KOPT-K1 (cell line): Measurements from ENCODE around the gene AOAH.

ENCODE experiments used
- H3K27ac ChIP-seq: fragments of 200-600 bp; sonication (generic); 2 replicates; pipeline ENCODE4 v1.5.1; 2016; ENCODE audit warnings: antibody characterized with exemption, mild to moderate bottlenecking, low read depth, low read length; ENCODE audit not compliant: poor library complexity, severe bottlenecking
- H3K36me3 ChIP-seq: fragments of 200-600 bp; sonication (generic); 2 replicates; pipeline ENCODE4 v1.5.1; 2017; ENCODE audit warnings: antibody characterized with exemption, mild to moderate bottlenecking, low read length, moderate library complexity; ENCODE audit not compliant: insufficient read depth
- H3K9me3 ChIP-seq: fragments of 200-600 bp; sonication (generic); 2 replicates; pipeline ENCODE4 v1.5.1; 2017; ENCODE audit warnings: antibody characterized with exemption, low read length, mild to moderate bottlenecking; ENCODE audit not compliant: insufficient read depth, poor library complexity, severe bottlenecking

Gene AOAH, protein sequence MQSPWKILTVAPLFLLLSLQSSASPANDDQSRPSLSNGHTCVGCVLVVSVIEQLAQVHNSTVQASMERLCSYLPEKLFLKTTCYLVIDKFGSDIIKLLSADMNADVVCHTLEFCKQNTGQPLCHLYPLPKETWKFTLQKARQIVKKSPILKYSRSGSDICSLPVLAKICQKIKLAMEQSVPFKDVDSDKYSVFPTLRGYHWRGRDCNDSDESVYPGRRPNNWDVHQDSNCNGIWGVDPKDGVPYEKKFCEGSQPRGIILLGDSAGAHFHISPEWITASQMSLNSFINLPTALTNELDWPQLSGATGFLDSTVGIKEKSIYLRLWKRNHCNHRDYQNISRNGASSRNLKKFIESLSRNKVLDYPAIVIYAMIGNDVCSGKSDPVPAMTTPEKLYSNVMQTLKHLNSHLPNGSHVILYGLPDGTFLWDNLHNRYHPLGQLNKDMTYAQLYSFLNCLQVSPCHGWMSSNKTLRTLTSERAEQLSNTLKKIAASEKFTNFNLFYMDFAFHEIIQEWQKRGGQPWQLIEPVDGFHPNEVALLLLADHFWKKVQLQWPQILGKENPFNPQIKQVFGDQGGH

DNA sequence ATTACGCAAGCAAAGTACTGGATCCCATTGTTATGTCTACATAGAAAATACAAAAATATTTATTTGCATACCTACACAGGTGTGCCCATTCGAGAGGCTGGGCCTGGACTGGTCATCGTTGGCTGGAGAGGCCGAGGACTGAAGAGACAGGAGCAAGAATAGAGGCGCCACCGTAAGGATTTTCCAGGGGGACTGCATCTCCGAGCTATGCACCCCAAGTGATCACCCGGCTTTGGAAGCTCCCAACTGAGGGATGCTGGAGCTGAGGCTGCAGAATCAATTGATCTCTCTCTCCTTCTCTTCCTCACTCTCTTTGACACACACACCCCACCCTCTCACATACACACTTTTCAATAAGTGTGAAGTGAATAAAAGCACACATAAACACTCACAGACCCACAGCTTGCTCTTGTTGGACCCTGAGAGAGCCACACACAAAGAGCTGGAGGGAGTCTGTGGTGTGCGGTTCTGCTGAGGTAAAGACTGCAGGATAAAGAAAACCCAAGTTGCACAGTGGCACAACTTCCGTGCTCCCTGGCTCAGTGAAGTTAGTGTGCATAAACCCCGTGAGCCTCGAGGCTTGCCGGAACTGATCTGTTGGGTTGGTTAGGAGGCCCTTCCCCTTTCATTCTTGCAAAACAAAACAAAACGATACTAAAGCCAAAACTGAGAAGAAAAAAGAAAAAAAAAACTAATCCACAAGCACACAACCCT, at the start of gene AOAH:
TSS of gene AOAH (minus strand) at position 544 of the 714 bp plus-strand sequence. CDS start at position 198, 346 bp downstream.
- H3K27ac ChIP-seq = peak within 1 kb of the TSS; percentile 72
- no peaks in the 10 kb centered on the region for H3K9me3 ChIP-seq
- H3K36me3 ChIP-seq = no peaks in the 10 kb centered on the region

DNA sequence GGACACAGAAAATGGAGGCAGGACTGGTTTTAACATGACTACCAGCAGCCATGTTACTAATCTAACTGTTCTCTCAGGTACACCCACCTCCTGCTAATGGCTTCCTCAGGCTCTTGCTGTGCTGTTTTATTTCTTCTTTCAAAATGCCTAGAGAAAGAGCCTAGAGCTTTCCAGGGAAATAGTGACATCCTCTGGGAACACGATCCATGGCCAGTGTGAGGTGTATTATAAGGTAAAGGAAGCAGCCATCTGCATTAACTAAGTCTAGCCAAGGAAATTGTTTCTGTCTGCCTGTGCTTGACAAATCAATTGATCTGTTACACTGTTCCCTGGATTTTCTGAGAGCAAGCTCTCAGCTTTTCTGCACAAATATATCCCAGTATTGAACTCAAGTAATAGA, 42.2 kb upstream of the AOAH start:
- no peaks in the 10 kb centered on the region for H3K36me3 ChIP-seq

DNA sequence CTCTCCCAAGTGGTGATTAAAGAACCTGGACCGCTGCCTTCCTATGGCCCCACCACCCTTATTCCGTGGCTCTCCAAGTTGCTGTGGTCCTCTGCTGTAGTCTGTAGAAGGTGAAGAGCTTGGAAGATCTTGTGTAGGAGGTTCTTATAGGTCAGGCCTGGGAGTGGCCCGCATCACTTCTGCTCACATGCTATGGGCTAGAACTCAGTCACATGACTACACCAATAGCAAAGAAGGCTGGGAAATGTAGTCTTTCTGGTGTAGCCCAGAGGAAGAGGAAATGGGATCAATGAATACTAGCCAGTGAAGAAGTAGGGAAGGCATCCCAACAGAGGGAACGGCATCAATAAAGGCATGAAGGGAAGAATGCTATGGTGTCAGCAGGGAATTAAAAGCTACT, 41.3 kb upstream of the AOAH start:
- no peaks in the 10 kb centered on the region for H3K9me3 ChIP-seq
- no peaks in the 10 kb centered on the region for H3K36me3 ChIP-seq
- H3K27ac ChIP-seq = no peak overlapping the region

More for the DNA sequence above, 42.2 kb upstream of the AOAH start:
- H3K27ac ChIP-seq = no peak overlapping the region
- H3K9me3 ChIP-seq = no peaks in the 10 kb centered on the region

DNA sequence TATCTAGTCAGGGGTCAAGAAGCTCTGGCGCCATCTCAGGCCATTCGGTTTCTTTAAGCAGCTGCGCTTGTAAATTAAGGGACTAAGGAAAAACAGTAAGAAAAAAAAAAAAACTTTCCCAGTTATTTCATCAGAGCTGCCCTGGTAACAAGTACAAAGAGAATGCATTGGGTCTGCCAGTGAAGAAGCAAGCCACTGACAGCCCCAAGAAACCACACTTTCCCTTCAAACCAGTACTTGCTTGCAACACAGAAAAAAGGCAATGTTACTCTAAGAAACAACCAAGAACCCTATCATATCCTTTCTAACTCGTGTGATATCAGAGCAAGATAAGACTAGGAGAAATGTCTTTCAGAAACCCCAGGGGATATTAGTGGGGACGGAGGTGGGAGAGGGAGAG, 40.6 kb upstream of the AOAH start:
- H3K27ac ChIP-seq = no peak overlapping the region
- H3K36me3 ChIP-seq = no peaks in the 10 kb centered on the region
- H3K9me3 ChIP-seq = no peaks in the 10 kb centered on the region

DNA sequence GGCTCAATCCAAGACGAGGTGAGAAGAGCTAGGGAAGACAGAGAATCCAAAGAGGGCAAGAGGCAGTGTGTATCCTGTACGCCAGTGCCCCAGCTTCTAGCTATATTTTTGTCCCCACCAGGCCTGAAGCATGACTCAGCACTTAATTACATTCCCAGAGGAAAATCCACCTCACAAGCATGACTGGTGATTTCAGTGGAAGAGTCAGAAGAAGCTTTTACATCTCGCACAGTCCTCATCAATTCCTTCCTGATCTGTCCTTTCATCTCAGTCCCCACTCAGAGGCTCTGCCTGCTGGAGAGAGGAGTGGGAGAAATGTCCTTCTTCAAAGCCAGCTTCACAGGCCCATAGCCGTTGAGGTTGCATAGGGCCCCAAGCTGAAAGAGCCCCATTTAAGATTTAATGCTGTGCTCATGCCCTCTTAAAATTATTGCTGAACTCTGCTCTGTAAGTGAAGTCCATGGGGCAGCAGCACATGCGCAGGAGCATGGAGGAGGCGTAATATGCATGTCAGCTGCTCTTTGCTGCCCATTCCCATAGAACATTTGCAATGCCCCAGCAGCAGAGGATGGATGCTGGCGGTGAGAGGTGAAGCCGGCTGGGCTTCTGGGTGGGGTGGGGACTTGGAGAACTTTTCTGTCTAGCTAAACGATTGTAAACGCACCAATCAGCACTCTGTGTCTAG, 39.0 kb upstream of the AOAH start:
- Histone ChIP-seq H3K36me3 (no peaks in the 10 kb centered on the region), H3K9me3 (no peaks in the 10 kb centered on the region), H3K27ac (no peak overlapping the region)

DNA sequence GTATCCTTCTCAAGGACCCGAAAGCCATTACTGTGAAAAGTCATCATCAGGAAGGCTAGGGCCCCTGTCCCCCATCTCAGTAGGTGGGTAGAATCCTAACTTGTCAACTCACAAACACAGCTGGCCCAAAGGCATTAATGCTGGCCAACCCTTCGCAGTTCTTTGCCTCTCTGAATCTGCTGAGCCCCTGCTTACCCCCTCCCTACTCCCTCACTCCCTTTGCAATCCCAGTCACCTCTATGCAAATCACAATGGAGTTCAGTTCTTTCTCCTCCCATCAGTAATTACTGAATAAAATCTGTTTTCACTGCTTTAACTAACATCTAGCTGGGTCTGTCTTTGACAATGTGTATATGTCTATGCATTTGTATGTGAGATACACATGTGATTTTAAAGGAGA, 38.1 kb upstream of the AOAH start:
- H3K36me3 ChIP-seq = no peaks in the 10 kb centered on the region
- H3K27ac ChIP-seq = no peak overlapping the region
- no peaks in the 10 kb centered on the region for H3K9me3 ChIP-seq

DNA sequence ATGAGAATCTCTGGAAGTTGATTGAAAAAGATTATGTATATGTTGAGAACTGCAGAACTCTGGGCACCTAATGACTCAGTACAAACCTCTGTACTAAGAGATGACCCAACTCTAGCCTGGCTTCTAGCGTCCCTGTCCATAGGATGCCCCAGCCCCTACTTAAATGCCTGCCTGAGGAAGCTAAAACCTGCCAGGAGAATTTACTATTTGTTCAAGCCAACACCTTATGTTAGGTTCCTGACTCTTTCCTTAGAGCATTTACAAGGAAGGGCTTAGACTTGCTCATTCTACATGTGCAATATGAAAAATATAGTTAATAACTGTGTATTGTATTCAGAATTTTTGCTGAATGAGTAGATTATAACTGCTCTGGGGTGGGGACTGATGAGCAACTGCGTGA, 37.5 kb upstream of the AOAH start:
- Histone ChIP-seq H3K27ac (no peak overlapping the region), H3K36me3 (no peaks in the 10 kb centered on the region), H3K9me3 (no peaks in the 10 kb centered on the region)

DNA sequence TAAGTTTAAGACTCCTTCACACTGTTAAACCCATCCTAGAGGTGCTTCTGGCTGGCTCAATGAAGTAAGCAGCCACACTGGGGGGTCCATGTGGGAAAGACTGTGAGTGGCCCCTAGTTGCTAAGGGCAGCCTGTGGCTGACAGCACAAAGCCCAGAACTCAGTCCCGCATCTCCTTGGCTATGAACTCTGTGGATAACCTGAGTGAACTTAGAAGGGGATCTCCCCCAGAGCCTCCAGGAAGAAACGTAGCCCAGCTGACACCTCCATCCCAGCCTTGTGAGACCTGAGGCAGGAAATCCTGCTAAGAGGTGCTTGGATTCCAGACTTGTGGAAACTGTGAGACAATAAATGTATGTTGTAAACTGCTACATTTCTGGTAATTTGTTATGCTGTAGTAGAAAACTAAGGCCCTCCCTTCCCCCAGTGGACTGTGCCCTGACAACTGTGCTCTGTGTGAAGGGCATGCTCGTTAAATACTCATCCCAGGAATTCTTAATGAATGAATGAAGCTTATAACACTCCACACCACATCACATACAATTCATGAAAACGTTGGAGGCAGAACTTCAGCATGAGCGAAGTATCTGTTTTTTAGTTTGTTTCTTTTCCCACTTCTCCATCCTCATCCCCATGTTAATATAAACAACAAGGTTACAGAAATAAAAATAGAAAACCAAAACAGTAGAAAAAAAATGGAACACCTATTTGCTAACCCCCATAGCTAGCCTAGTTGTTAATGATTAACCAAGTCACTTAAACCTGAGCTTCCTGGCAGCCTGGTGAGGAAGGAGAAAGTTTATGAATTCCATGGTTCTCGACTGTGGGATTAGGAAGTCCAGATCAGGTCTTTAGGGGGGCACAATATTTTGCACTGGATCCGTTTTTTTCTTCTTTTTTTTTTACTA, 36.8 kb upstream of the AOAH start:
- no peak overlapping the region for H3K27ac ChIP-seq
- no peaks in the 10 kb centered on the region for H3K9me3 ChIP-seq
- no peaks in the 10 kb centered on the region for H3K36me3 ChIP-seq

DNA sequence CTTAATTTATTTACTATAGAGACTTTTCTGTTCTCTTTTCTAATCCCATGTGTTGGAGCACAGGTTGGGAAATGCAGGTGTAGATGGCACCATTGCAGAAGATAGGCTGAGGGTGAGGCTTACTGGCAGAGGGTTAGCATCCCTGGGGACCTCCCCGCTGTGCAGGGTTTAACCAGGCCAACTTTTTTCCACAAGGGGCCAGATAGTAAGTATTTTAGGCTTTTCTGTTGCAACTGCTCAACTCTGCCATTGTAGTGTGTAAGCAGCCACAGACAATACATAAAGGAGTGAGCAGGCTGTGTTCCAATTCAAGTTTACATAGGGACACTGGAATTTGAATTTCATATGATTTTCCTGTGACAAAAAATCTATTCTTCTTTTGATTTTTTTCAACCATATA, 34.6 kb upstream of the AOAH start:
- no peak overlapping the region for H3K27ac ChIP-seq
- H3K9me3 ChIP-seq = no peaks in the 10 kb centered on the region
- no peaks in the 10 kb centered on the region for H3K36me3 ChIP-seq

DNA sequence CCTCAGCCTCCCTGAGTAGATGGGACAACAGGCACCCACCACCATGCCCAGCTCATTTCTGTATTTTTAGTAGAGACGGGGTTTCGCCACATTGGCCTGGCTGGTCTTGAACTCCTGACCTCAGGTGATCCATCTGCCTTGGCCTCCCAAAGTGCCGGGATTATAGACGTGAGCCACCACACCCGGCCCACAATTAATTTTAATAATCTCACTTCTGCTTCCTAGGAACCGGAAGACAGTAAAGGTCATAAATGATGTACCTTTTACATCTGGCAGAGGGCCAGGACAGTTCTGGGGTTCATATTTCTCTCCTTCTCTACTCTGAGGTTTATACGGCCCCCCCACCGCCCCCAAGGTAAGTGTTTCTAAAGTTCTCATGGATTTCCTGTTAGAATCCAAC, 31.2 kb upstream of the AOAH start:
- Histone ChIP-seq H3K27ac (no peak overlapping the region), H3K9me3 (no peaks in the 10 kb centered on the region), H3K36me3 (no peaks in the 10 kb centered on the region)

DNA sequence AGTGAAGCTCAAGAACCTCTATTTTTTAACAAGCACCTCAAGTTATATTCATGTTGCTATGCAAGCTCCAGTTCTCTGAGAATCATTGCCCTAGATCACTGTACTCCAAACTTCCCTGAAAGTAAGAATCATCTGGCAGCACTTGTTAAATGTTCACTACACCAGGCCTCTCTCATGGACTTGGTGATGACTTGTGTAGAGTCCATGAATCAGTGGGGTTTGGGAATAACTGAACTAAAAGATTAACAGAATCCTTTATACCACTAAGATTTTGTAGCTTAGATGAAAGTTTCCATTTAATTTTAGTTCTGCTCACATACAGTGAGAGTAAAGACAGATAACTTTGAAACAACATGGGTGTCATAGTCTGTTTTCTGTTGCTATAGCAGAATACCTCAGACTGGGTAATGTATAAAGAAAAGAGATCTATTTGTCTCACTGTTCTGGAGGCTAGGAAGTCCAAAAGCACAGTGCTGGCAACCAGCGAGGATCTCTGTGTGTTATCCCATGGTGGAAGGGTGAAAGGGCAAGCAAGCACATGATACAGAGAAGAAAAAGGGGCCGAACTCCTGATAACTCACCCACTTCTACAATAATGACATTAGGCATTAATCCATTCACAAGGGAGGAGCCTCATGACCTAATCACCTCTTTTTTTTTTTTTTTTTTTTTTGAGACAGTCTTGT, 27.9 kb upstream of the AOAH start:
- H3K36me3 ChIP-seq = no peaks in the 10 kb centered on the region

DNA sequence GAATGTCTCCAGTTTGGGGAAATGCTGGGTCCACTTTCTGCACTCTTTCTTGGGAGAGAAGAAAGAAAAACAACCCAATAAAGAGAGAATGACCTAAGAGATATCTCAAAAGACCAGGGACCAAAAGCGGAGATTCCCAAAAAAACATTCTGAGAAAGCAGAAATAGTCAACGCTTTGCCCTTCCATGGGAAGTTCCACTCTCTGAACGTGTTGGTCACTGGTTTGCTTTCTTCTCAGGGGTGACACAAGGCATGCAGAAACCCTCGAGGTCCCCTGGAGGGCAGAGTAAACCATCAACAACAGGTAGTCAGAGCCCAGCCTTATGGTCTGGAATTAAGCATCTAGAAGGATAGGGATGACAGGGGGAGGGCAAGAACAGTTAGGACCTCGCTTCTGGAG, 26.2 kb upstream of the AOAH start:
- H3K9me3 ChIP-seq = no peaks in the 10 kb centered on the region
- no peak overlapping the region for H3K27ac ChIP-seq
- H3K36me3 ChIP-seq = no peaks in the 10 kb centered on the region

More for the DNA sequence above, 27.9 kb upstream of the AOAH start:
- Histone ChIP-seq H3K27ac (no peak overlapping the region), H3K9me3 (no peaks in the 10 kb centered on the region)

DNA sequence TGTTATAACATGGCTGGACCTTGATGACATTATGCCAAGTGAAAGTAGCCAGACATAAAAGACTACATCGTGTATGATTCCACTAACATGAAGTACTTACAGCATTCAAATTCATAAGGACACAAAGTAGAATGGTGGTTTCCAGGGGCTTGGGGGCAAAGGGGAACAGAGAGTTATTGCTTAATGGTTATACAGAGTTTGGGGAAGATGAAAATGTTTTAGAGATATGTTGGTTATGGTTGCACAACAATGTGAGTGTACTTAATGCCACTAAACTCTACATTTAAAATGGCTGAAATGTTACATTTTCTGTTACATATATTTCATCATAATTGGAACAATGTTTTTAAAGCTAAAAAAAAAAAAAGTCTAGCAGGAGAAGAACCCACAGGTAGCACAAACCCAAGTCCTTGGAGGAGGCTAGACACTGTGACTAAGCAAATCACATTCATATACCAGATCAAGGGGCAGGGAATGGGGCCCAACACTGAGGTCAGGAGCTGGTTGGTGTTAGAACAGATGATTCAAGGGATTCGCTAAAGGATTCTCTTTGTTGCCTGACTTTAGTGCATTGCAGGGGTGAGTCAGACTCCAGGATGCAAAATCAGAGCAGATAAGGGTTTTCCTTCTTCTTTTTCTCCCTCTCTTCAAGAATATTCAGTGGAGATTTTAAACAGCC, 25.1 kb upstream of the AOAH start:
- Histone ChIP-seq H3K27ac (no peak overlapping the region), H3K36me3 (no peaks in the 10 kb centered on the region), H3K9me3 (no peaks in the 10 kb centered on the region)
